ENCODE data around the gene TRMT2A.

GRCh38 chr22:20083157-20083890, 33.7 kb downstream of the TRMT2A start:
- TF ChIP-seq POLR2AphosphoS5 (IDR thresholded peaks at IDR 0.05; ENCODE audit: low read depth) (no peak), CTCF (IDR thresholded peaks at IDR 0.05; ENCODE audit: insufficient read depth, low read length) (no peak), GABPA (IDR thresholded peaks at IDR 0.05; ENCODE audit: low read depth) (no peak)
